LNCaP clone FGC (cell line): ENCODE results near the gene TNS3.
A peak's percentile ranks its signal among the peaks of the same experiment; 100 is the strongest.

Experiments used
- DNase-seq: peaks from one replicate; pipeline ENCODE4 v3.0.0-alpha.2; 2011; ENCODE audit warnings: low read depth
- H3K4me3 ChIP-seq: 2 replicates; pipeline ENCODE4 v1.5.1; 2011; ENCODE audit warnings: mild to moderate bottlenecking, low read depth, low read length, control low read depth
- TF ChIP-seq, protein P1 (sequence below): IDR thresholded peaks from 2 replicates; pipeline ENCODE4 v1.5.1; 2012; ENCODE audit warnings: mild to moderate bottlenecking; ENCODE audit not compliant: control insufficient read depth, insufficient read depth; ENCODE audit errors: extremely low read depth

TNS3 gene

DNA sequence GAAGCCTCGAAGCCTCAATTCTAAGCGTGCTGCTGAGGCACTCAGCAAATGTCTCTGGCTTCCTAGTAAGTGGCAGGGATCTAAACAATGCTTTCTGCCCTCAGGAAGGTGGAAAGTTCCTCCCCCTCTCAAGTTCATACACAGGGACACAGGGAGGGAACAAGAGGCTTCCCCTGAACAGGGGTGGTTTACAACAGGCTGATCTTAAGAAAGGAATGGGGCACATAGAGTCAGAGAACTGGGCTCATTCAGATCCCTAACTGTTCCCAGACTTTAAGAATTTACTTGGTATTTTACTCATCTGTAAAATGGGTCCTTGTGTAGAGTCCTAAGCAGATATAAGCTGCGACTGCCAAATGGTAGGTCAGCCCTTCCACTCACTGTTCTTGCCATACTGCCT lies 2.5 kb downstream of the TNS3 start:
- no peak overlapping the region for H3K4me3 ChIP-seq
- TF ChIP-seq, protein P1, sequence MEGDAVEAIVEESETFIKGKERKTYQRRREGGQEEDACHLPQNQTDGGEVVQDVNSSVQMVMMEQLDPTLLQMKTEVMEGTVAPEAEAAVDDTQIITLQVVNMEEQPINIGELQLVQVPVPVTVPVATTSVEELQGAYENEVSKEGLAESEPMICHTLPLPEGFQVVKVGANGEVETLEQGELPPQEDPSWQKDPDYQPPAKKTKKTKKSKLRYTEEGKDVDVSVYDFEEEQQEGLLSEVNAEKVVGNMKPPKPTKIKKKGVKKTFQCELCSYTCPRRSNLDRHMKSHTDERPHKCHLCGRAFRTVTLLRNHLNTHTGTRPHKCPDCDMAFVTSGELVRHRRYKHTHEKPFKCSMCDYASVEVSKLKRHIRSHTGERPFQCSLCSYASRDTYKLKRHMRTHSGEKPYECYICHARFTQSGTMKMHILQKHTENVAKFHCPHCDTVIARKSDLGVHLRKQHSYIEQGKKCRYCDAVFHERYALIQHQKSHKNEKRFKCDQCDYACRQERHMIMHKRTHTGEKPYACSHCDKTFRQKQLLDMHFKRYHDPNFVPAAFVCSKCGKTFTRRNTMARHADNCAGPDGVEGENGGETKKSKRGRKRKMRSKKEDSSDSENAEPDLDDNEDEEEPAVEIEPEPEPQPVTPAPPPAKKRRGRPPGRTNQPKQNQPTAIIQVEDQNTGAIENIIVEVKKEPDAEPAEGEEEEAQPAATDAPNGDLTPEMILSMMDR = no peak
- DNase-seq = no peak

DNA sequence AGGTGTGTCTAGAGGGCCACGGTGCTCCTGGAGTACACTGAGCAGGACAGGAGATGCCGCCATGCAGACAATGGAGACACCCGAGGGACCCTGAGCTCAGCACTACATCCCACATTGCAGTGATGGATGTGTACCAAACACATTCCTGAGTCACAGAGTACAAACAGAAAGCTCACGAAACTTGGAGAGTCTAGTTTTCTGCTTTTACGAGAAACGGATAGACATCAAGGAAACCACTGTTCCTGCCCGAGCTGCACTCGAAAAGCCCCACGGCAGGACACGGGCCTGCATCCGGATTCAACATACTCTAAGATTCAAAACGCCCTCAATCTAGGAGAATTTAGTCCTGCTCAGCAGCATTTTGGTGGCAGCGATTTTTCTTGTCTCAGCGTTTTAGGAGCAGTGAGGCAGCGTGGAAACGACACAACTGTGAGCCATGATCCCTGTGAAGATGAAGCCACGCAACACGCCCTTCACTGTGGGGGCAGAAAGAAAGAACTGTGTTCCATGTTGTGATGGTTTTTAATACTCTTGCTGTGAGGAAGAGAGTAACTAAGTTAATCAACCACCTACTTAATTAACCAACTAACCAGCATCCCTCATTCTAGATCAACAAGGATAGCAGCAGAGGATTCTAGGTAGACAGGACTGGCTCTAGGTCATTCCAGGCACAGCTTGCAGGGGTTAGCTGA lies 3.2 kb downstream of the TNS3 start:
- no peak overlapping the region for H3K4me3 ChIP-seq
- TF ChIP-seq, protein P1 = no peak
- no peak for DNase-seq

DNA sequence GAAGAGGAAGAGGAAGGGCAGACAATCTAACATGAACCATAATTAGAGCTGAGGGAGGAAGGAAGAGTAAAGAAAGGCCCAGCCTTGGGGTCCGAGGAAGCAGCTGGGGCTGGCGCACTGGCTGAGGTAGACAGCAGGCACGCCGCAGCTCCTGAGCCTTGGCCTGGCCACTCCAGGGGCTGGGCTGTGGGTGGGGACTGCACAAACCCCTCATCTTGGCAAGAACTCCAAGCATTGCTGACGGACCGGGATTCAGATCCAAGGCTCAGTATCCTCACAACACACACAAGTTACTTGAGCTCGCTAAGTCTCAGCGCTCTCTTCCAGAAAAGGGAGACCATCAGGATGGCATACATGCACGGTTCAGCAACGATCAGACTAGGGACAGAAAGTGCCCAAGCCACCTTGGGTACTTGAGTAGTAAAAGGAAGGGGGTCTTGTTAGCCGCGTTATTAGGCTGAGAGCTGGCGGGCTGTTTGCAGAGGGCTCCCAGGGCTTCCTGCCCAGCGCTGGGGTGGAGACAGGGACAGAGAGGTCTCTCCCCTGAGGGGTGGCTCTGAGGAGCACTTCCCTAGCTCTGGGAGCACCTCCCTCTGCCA lies 4.5 kb downstream of the TNS3 start:
- TF ChIP-seq, protein P1 = no peak
- DNase-seq = no peak
- H3K4me3 ChIP-seq = no peak overlapping the region

DNA sequence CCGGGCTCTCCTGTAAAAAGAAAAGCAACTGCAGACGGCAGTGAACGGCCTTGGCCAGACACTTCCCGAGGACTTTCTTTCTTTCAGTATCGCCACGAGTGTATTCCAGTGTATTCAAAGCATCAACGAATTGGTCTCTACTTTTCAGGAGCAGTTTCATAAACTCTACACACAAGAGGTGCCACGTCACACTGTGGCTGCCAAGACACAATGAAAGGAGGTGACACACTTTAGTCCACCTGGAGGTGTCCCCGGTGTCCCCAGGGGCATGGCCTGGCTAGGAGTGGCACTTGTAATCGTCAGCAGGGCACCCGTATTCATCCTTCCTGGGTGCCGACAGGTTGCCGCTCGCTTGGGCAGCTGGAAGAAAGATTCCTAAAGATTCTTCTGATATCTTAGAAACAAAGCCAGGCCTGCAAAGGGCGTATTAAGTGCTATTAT lies 5.0 kb downstream of the TNS3 start:
- DNase-seq = no peak
- H3K4me3 ChIP-seq = no peak overlapping the region
- TF ChIP-seq, protein P1 = no peak

DNA sequence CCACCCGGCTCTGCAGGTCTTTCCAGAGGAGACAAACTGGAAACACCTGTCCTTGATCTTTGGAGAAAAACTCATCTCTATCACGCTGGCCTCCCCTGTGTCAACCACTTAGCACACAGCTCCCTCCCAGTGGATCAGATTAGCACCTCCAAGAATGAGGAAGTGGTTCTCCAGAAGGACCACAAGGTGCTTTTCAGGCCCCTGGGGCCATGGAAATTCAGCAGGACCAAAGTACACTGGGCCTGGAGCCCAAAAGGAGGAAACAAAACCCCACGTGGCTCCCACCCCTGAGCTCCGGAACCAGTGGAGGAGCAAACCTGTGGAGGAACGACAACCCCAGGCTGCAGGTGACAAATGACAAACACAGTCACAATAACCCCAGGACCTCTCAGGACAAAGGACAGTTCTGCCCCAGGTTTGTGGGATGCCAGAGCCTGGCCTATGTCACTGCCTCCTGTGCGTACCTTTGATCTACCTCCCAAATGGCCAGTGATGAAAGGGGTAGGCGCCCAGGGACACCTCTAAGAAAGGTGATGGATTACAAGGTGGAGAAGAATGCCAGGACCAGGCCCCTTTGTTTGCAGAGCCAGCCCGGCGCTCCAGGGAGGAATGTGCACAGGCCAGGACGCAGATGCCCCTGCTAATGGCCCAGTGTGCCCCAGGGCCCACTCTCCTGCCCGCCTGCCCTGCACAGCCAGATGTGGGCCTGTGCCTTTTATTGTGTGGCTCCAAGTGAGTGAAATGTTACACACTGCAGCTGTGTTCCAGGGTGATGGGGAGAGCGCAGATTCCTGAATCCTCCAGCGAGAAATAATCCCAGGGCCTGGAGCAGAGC lies 5.7 kb downstream of the TNS3 start:
- peak; percentile 73 for DNase-seq
- H3K4me3 ChIP-seq = no peak overlapping the region
- TF ChIP-seq, protein P1 = no peak

DNA sequence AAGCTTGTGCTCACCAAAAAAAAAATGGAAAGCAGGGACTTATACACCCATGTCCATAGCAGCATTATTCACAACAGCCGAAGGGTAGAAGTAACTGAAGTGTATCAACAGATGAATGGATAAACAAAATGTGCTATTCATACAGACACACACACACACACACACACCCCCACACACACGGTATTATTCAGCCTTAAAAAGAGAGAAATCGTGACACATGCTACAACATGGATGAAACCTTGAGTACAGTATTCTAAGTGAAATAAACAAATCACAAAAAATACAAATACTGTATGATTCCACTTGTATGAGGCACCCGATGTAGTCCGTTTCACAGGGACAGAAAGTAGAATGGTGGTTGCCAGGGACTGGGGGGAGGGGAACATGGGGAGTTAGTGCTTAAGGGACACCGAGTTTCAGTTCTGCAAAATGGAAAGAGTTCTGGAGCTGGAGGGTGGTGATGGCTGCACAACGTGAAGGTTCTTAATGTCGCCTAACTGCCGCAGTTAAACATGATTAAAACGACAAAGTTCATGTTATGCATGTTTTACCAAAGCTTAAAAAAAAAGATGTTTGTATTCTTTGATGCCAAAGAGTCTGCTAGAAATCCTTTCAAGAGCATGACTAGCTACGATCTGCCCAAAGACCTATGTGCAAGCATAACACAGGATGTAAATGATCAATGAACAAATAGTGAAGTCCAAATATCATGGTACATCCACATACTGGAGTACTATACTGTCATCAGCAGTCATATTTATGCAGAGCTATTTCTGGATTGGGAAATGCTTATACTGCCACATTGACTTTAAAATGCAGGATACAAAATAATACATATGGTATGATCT lies 7.2 kb downstream of the TNS3 start:
- H3K4me3 ChIP-seq = no peak overlapping the region
- no peak for DNase-seq
- TF ChIP-seq, protein P1 = no peak
